ENCODE results near the gene SPARCL1.

Gene SPARCL1

GRCh38 chr4:87540146-87541058, 11.2 kb upstream of the SPARCL1 start:
- DNase-seq, result no peak

DNA sequence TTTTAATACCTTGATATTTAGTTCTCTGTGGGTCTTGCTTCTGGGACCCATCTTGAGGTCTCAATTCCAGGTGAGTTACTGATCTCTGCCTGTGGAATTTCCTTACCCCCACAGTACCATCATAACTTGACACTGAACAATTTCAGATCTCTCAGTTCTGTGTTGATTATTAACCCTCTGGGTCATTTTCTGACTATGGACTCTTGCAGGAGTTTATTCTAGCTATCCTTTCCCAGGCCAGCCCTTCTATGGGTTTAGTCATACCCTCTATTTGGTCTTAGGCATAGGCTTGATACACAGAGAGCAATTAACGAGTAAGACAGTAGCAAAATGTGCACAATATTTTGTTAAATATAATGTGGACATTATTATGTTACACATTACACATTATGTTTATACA, 3.7 kb upstream of the SPARCL1 start:
- no peak for DNase-seq

- no peak for DNase-seq
Observed at GRCh38 chr4:87532109-87532508, 2.9 kb upstream of the SPARCL1 start.

GRCh38 chr4:87531621-87532020, 2.4 kb upstream of the SPARCL1 start:
- DNase-seq, result no peak

DNA sequence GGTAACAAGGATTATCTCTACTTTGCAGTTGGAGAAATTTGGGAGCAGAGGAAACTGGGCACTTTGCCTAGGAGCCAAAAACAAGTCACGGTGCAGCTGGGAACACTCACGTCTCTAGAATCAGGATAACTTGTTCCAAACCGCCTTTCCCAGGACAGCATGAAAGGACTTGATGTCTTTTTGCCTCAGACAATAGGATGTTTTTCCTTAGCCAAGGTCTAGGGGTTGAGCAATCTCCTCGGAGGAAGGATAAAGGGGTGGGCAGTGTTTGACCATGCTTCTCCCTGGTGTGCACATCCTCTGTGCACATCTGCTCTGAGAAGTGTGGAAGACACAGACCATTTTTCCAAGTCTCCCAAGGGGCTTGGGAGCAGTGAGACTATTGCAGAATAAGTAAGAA, 1.7 kb upstream of the SPARCL1 start:
- DNase-seq, result no peak

DNA sequence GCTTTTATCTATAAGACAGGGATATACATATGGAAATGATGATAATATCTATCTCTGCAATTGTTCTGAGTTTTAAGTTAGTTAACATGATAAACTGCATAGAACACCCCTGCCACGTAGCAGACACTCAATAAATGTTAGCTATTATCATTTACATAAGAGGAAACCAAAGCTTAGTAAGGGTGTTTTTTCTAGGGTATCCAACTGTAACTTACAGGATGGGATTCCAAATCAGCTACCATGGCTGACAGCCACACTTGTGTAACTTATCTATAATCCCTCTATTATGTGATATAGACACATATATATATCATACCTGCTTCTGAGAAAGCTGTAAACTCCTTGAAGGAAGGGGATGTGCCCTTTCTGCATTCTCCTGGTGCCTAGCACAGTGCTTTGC, 1.1 kb upstream of the SPARCL1 start:
- no peak for DNase-seq

DNA sequence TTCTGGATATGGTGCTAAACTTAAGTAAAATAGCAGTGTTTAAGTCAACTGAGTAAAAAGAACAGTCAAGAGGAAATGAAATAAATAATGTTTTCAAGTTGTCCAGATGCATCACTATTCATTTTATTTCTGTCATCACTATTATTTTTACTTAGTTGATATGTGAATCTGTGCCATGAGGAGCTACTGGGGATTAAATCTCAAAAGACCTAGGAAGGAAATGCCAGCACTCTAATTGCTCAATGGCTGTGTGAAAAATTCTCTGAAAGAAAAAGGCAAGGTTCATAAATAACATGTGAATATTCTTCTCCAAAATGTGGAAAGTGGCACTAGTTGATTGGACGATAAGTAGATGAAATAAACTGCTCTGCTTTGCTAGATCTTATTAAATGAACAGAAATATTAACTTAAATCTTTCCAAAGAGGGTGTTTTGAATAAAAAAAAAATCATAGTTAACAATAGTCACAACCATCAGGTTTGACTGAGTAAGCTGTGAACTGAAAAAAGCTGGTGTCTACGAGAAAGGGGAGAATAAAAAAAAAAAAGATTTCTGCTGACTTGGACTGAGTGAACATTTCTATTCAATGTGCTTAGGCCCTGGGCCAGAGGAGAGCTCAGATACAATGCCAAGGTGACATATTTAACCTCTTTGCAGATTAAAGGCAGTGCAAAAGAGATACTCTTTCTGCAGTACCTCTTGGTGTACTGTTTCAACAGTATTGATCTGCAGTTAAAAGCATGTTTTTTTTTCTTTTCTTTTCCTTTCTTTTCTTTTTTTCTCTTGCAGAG, 1.6 kb downstream of the SPARCL1 start:
- no peak for DNase-seq

DNA sequence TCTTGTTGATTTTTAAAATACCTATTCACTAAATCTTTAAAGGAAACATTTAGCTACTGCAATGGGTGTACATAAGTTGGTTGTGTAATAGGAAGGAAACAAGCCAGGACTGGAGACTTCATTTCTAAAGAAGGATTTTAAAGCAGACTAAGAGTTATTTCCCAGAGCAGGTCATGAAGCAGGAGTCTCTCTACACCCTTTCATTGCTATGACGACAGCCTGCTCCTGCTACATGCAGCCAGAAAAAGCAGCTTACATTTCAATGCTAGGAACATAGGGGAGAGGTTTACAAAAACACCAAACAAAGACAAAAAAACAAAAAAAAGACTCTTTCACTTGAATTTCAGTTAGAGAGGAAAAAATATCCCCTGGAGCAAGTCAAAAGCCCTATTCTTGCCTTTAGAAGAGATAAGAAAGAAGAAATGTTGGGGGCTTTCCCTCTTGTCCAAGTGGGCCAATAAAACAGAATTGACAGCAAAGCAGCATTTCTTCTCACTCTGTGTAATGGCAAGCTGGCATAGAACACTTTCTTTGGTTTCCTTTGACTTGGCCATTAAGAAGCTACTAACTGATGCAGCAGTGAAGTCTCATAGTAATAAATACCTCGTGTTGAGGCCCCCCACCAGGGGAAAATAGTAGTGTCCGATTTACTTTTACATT, 3.4 kb downstream of the SPARCL1 start:
- no peak for DNase-seq

DNA sequence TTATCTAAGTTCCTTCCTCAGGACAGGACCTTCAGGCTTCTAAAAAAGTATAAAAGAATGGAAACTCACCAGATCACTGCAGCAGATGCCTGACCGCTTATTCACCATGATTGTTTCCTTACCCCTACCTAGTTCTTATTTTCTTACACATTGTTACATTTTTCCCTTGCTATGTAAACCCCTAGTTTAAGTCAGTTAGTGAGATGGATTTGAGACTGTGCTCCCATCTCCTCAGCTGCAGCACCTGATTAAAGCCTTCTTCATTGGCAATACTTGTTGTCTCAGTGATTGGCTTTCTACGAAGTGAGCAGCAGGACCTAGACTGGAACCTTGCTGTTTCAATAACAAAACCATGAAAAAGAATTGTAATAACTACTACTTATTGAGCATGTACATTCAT, 4.7 kb downstream of the SPARCL1 start:
- DNase-seq, result no peak

GRCh38 chr4:87523307-87523706, 5.9 kb downstream of the SPARCL1 start:
- no peak for DNase-seq

DNA sequence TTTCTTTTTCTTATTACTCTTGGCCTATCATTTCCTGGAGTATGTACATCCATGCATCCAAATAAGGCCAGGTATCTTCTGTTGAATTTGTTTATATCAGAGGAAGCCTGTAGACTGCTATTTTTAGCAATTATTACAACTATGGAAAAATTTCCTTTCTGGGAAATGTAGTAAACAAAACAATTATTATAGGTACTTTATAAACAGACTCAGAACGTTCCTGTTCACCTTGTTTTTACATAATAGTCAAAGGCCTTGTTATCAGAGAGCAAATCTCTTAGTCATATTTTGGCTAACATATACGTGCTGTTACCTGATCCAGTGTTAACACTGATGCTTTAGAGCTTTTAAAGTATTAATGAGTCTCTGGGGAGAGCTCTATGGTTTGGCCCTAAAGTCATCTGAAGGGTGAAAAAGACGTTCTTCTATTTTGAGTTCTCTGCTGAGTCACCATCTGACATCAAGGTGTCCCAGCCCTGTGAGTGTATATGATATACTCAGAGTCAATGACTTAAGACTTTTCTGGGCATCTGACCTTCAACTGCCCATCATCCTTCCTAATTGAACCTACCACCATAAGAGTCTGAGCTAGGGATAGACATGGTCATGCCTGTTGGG, 7.3 kb downstream of the SPARCL1 start:
- no peak for DNase-seq

- no peak for DNase-seq
Observed at GRCh38 chr4:87521319-87521718, 7.9 kb downstream of the SPARCL1 start.

GRCh38 chr4:87517621-87518020, 11.6 kb downstream of the SPARCL1 start:
- DNase-seq, result no peak

- no peak for DNase-seq
Observed at GRCh38 chr4:87516683-87517082, 12.5 kb downstream of the SPARCL1 start.

DNA sequence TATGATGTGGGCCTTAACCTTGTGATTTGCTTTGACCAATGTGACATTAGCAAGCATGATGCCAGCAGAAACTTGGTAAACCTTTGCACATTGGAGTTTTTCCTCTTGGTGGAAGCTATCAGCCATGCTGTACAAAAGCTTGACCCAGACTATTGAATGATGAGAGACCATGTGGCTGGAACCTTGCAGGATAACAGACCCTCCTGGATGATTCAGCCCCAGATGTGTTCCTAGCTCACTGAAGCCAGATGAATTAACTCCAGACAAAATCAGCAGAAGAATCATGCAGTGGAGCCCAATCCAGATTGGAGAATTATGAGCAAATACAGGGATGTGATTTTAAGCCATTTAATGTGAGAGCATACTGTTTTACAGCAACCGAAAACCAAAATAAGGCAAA, 16.8 kb downstream of the SPARCL1 start:
- DNase-seq, result no peak

GRCh38 chr4:87511500-87511899, 17.7 kb downstream of the SPARCL1 start:
- no peak for DNase-seq

GRCh38 chr4:87510747-87511146, 18.4 kb downstream of the SPARCL1 start:
- DNase-seq, result no peak

- no peak for DNase-seq
Observed at GRCh38 chr4:87506974-87507701, 22.0 kb downstream of the SPARCL1 start.

DNA sequence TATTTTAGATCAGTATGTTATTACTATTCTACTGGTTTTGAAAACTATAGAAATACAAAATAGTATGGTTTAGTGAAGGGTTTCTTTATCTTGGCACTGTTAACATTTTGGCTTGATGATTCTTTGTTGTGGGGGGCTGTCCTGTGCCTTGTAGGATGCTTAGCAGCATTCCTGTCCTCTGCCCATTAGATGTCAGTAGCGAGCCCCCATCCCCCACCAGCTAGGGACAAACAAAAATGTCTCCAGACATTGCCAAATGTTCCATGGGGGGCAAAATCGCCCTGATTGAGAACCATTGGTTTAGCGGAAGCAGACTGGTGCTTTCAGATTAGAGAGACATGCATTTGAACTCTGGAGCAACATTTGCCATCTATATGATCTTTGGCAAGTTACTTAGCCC, 23.3 kb downstream of the SPARCL1 start:
- no peak for DNase-seq

DNA sequence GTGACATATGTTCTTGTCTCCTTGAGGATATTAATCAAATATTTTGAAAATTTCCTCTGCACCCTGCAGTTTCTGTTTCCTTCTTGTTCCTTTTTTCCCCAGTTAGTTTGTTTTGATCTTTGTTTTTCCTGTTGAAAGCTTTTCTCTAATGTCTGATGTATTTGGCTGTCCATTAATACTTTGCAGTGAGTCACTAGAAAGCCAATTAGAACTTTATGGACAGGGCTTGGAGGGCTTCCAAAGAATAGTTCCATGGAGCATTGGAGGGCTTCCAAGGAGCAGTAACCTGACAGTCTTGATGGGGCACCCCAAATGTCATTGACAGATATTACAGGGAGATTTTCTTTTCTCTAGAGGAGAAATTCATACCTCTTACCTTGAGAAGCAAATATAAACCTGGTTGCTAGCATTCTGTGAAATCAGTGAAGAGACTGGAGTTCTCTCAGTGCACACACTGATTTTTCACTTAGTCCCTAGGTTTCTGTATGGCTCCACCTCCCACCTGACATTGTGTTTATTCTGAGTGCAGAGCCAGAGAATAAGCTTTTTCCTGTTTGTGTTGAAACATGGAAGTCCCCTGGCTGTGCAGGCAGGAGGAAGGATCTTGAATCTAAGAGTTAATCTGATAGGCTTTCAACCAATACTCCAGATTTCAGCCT, 26.5 kb downstream of the SPARCL1 start:
- no peak for DNase-seq

- DNase-seq, result no peak
Observed at GRCh38 chr4:87500092-87500462, 29.1 kb downstream of the SPARCL1 start.
